Right lobe of liver (tissue), 4 donors: ENCODE data around the gene COL10A1.

Experiments
- POLR2A ChIP-seq: fragments of 450-650 bp; IDR thresholded peaks from one replicate; pipeline ENCODE4 v1.6.1; 2017; ENCODE audit warnings: antibody characterized with exemption, mild to moderate bottlenecking
- TF ChIP-seq, protein P1 (sequence below), 4 donors: fragments of 200-600 bp in 3 of 4; fragments of 450-650 bp in 1 of 4; IDR thresholded peaks; one replicate each; pipeline versions ENCODE4 v1.5.1 to v1.8.0; 2016 to 2022; ENCODE audit warnings: antibody characterized with exemption in 4 of 4, mild to moderate bottlenecking in 2 of 4
- donor health status: DM: no; HTN: no; CAD: no.
- donor health status: DM: no; HTN: no; CAD: no.
- donor health status: DM: no; HTN: yes; CAD: no.

DNA sequence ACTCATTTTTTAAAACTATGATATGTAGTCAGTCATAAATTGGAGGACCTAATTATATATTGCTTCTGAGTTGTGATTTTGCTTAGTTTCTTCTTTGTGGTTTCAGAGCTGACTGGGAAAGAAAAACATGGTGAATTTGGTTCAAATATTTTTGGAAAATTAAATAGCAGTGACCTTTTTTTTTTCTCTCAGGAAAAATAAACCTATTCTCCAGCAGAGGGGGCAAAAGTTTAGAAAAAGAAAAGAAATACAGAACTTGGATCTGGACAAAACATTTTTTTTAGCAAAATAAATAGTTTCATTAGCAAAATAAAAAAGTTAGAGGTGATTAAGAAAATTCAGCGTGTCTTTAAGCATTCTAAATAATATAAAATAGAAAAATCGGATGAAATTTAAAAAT, 10.2 kb downstream of the COL10A1 start:
- TF ChIP-seq, protein P1, sequence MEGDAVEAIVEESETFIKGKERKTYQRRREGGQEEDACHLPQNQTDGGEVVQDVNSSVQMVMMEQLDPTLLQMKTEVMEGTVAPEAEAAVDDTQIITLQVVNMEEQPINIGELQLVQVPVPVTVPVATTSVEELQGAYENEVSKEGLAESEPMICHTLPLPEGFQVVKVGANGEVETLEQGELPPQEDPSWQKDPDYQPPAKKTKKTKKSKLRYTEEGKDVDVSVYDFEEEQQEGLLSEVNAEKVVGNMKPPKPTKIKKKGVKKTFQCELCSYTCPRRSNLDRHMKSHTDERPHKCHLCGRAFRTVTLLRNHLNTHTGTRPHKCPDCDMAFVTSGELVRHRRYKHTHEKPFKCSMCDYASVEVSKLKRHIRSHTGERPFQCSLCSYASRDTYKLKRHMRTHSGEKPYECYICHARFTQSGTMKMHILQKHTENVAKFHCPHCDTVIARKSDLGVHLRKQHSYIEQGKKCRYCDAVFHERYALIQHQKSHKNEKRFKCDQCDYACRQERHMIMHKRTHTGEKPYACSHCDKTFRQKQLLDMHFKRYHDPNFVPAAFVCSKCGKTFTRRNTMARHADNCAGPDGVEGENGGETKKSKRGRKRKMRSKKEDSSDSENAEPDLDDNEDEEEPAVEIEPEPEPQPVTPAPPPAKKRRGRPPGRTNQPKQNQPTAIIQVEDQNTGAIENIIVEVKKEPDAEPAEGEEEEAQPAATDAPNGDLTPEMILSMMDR (IDR thresholded peaks at IDR 0.05), result peak; percentile 6 to 36 (median 30)
- no peak for TF ChIP-seq POLR2A
